Osteoblast (primary cell): ENCODE results near the gene PCYOX1L. TPM values are rescaled to one million over a fixed set of nuclear protein-coding genes. Genes with fewer than 3 reads are reported as not detected.

Experiments used
- DNase-seq: peaks from one replicate; pipeline ENCODE4 v3.0.0; 2011; ENCODE audit warnings: low spot score, mixed read lengths; ENCODE audit not compliant: insufficient read length; ENCODE audit errors: missing footprints
- H2AFZ ChIP-seq: 2 replicates; pipeline ENCODE4 v1.6.0; 2011; ENCODE audit warnings: mild to moderate bottlenecking, low read length
- H3K27ac ChIP-seq: 2 replicates; pipeline ENCODE4 v1.5.1; 2011; ENCODE audit warnings: mild to moderate bottlenecking, low read depth, low read length, moderate library complexity
- H3K27me3 ChIP-seq: 2 replicates; pipeline ENCODE4 v1.6.0; 2012; ENCODE audit warnings: mild to moderate bottlenecking, control low read depth, inconsistent platforms, low read length, moderate library complexity; ENCODE audit not compliant: insufficient read depth
- H3K36me3 ChIP-seq: 2 replicates; pipeline ENCODE4 v1.5.1; 2011; ENCODE audit warnings: mild to moderate bottlenecking, low read length, control low read depth, moderate library complexity; ENCODE audit not compliant: insufficient read depth
- H3K4me1 ChIP-seq: 2 replicates; pipeline ENCODE4 v1.5.1; 2011; ENCODE audit warnings: mild to moderate bottlenecking, low read length, control low read depth, moderate library complexity; ENCODE audit not compliant: insufficient read depth
- H3K4me2 ChIP-seq: 2 replicates; pipeline ENCODE4 v1.6.0; 2011; ENCODE audit warnings: mild to moderate bottlenecking, low read length; ENCODE audit not compliant: insufficient read depth
- H3K4me3 ChIP-seq: fragments of 200-600 bp; sonication (generic); 3 replicates; pipeline ENCODE4 v1.5.1; 2012; ENCODE audit warnings: mild to moderate bottlenecking, low read length, inconsistent platforms; ENCODE audit not compliant: insufficient read depth
- H3K79me2 ChIP-seq: 2 replicates; pipeline ENCODE4 v1.6.0; 2012; ENCODE audit warnings: mild to moderate bottlenecking, low read length, control low read depth, inconsistent platforms; ENCODE audit not compliant: insufficient read depth
- H3K9me3 ChIP-seq: 2 replicates; pipeline ENCODE4 v1.5.1; 2011; ENCODE audit warnings: low read depth, low read length, control low read depth
- H4K20me1 ChIP-seq: 2 replicates; pipeline ENCODE4 v1.6.0; 2012; ENCODE audit warnings: mild to moderate bottlenecking, low read length, control low read depth; ENCODE audit not compliant: insufficient read depth
- total RNA-seq: library from RNA; depleted of rRNA; stranded (reverse); fragments of >200 nt; gene quantifications from 2 replicates; pipeline ENCODE4 v1.2.3, GENCODE V29; 2012
- TF ChIP-seq, protein P1 (sequence below): IDR thresholded peaks from 2 replicates; pipeline ENCODE4 v1.5.1; 2011; ENCODE audit warnings: mild to moderate bottlenecking, low read depth, low read length, moderate library complexity; ENCODE audit errors: extremely low read depth

PCYOX1L gene
- total RNA-seq, 1 donor, result 4.3 TPM

- peak overlapping the region; percentile 40 for H3K27ac ChIP-seq
- no peaks in the 10 kb centered on the region for H3K9me3 ChIP-seq
- H3K4me2 ChIP-seq, result no peak overlapping the region
- H2AFZ ChIP-seq, result peak overlapping the region; percentile 35
- H3K79me2 ChIP-seq, result no peaks in the 10 kb centered on the region
- no peaks in the 10 kb centered on the region for H4K20me1 ChIP-seq
- TF ChIP-seq, protein P1, sequence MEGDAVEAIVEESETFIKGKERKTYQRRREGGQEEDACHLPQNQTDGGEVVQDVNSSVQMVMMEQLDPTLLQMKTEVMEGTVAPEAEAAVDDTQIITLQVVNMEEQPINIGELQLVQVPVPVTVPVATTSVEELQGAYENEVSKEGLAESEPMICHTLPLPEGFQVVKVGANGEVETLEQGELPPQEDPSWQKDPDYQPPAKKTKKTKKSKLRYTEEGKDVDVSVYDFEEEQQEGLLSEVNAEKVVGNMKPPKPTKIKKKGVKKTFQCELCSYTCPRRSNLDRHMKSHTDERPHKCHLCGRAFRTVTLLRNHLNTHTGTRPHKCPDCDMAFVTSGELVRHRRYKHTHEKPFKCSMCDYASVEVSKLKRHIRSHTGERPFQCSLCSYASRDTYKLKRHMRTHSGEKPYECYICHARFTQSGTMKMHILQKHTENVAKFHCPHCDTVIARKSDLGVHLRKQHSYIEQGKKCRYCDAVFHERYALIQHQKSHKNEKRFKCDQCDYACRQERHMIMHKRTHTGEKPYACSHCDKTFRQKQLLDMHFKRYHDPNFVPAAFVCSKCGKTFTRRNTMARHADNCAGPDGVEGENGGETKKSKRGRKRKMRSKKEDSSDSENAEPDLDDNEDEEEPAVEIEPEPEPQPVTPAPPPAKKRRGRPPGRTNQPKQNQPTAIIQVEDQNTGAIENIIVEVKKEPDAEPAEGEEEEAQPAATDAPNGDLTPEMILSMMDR, result no peak
- no peaks in the 10 kb centered on the region for H3K27me3 ChIP-seq
- no peak overlapping the region for H3K4me3 ChIP-seq
- DNase-seq, result no peak
- H3K4me1 ChIP-seq, result peaks cover 23% of the 10 kb centered on the region
- H3K36me3 ChIP-seq, result no peaks in the 10 kb centered on the region
Observed at GRCh38 chr5:149323621-149324205, 34.1 kb upstream of the PCYOX1L start.

- Histone ChIP-seq H3K9me3 (no peaks in the 10 kb centered on the region), H4K20me1 (no peaks in the 10 kb centered on the region), H3K27me3 (no peaks in the 10 kb centered on the region), H3K79me2 (no peaks in the 10 kb centered on the region), H2AFZ (no peak overlapping the region), H3K4me1 (peaks cover 23% of the 10 kb centered on the region), H3K4me3 (no peak overlapping the region), H3K4me2 (no peak overlapping the region), H3K27ac (no peak overlapping the region), H3K36me3 (no peaks in the 10 kb centered on the region)
- DNase-seq, result no peak
- TF ChIP-seq, protein P1, result no peak
Observed at GRCh38 chr5:149324641-149325040, 33.2 kb upstream of the PCYOX1L start.

GRCh38 chr5:149325166-149325735 lies 32.6 kb upstream of the PCYOX1L start:
- Histone ChIP-seq H3K9me3 (no peaks in the 10 kb centered on the region), H3K27ac (no peak overlapping the region), H4K20me1 (no peaks in the 10 kb centered on the region), H3K4me1 (peaks cover 22% of the 10 kb centered on the region), H3K4me2 (no peak overlapping the region), H3K4me3 (no peak overlapping the region), H2AFZ (peak overlapping the region; percentile 63), H3K27me3 (no peaks in the 10 kb centered on the region), H3K36me3 (no peaks in the 10 kb centered on the region), H3K79me2 (no peaks in the 10 kb centered on the region)
- TF ChIP-seq, protein P1, result no peak
- DNase-seq, result no peak

DNA sequence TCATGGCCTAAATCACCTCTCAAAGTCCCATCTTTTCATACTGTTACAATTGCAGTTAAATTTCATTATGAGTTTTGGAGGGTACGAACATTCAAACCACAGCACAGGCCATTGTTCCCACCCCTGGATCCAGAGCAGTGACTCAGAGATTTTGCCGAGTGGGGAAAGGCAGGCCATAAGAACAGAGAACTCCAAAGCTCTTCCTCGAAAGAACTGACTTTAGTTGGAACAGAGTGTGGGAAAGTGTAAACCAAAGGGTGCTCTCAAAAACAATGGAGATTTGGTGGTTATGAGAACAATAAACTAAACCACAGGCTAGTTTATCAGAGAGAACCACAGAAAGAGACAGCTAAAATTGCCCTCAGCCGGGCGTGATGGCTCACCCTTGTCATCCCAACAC lies 32.0 kb upstream of the PCYOX1L start:
- Histone ChIP-seq H3K4me3 (no peak overlapping the region), H3K79me2 (no peaks in the 10 kb centered on the region), H3K27me3 (no peaks in the 10 kb centered on the region), H3K36me3 (no peaks in the 10 kb centered on the region), H3K9me3 (no peaks in the 10 kb centered on the region), H3K27ac (no peak overlapping the region), H3K4me1 (peaks cover 16% of the 10 kb centered on the region), H2AFZ (peak overlapping the region; percentile 36), H3K4me2 (no peak overlapping the region), H4K20me1 (no peaks in the 10 kb centered on the region)
- TF ChIP-seq, protein P1, result no peak
- DNase-seq, result no peak
